Endothelial cell of umbilical vein (primary cell): ENCODE results near the gene CHAC1. TPM values are rescaled to one million over a fixed set of nuclear protein-coding genes. Genes with fewer than 3 reads are reported as not detected.

ENCODE experiments used
- BruUV-seq: library from RNA; stranded (reverse); fragments of 400-500 nt; replicated peaks from 2 replicates; lab custom pipeline; 2021; lab: Mats Ljungman, UMichigan
- CTCF ChIA-PET: fragments of 300-600, 350-600 bp; sonication (Branson Sonifier 250); formaldehyde crosslinking; loops from one replicate; lab custom pipeline; 2021; ENCODE audit warnings: antibody characterized with exemption, inconsistent platforms; lab: Charles Lee
- POLR2A ChIA-PET: fragments of 300-600, 350-600 bp; sonication (Branson Sonifier 250); formaldehyde crosslinking; loops from one replicate; lab custom pipeline; 2021; ENCODE audit warnings: antibody characterized with exemption, inconsistent platforms; lab: Charles Lee
- DNase-seq: peaks from one replicate; pipeline ENCODE4 v3.0.0-alpha.2; 2011; ENCODE audit warnings: low read depth, low spot score
- FAIRE-seq: peaks from 2 replicates; lab custom pipeline; 2011; peaks lifted over from hg19 to GRCh38; lab: Jason Lieb, UNC
- H2AFZ ChIP-seq: 2 replicates; pipeline ENCODE4 v1.6.0; 2012; ENCODE audit warnings: low read depth, low read length, control low read depth, inconsistent platforms
- H3K27ac ChIP-seq: 2 replicates; pipeline ENCODE4 v1.5.1; 2011; ENCODE audit warnings: low read depth, mild to moderate bottlenecking, control low read depth, low read length, moderate library complexity; ENCODE audit not compliant: insufficient read depth
- H3K27me3 ChIP-seq, 2 experiments: 2 replicates each; pipeline versions ENCODE4 v1.6.0 to v1.6.1; 2011; ENCODE audit warnings: low read length in 2 of 2, mixed read lengths in 1 of 2; ENCODE audit not compliant: control insufficient read depth in 2 of 2, insufficient read depth in 2 of 2
- H3K36me3 ChIP-seq, 2 experiments: 2 replicates in 1 of 2; 3 replicates in 1 of 2; pipeline ENCODE4 v1.5.1; 2011; ENCODE audit warnings: low read length in 2 of 2, mild to moderate bottlenecking in 1 of 2, moderate library complexity in 1 of 2; ENCODE audit not compliant: control insufficient read depth in 2 of 2, insufficient read depth in 2 of 2; ENCODE audit errors: extremely low read depth in 1 of 2
- H3K4me1 ChIP-seq: 3 replicates; pipeline ENCODE4 v1.5.1; 2011; ENCODE audit warnings: mild to moderate bottlenecking, low read length; ENCODE audit not compliant: control insufficient read depth, insufficient read depth; ENCODE audit errors: extremely low read depth
- H3K4me2 ChIP-seq: 2 replicates; pipeline ENCODE4 v1.6.1; 2011; ENCODE audit warnings: low read length, control low read depth, mixed read lengths; ENCODE audit not compliant: insufficient read depth
- H3K4me3 ChIP-seq, 3 experiments: fragments of 200-600 bp in 1 of 3; sonication (generic), shearing (Covaris generic) in 1 of 3; replicated peaks in 1 of 3; 2 replicates each; pipeline ENCODE4 v1.5.1; 2011 to 2016; ENCODE audit warnings: control low read depth in 3 of 3, low read length in 3 of 3, mild to moderate bottlenecking in 2 of 3, inconsistent platforms in 1 of 3, low read depth in 1 of 3, moderate library complexity in 1 of 3; ENCODE audit not compliant: insufficient read depth in 1 of 3
- H3K79me2 ChIP-seq: 2 replicates; pipeline ENCODE4 v1.6.0; 2012; ENCODE audit warnings: low read length, inconsistent platforms; ENCODE audit not compliant: control insufficient read depth, insufficient read depth
- H3K9ac ChIP-seq: replicated peaks from 2 replicates; pipeline ENCODE3; 2011; ENCODE audit warnings: low read length, control low read depth; ENCODE audit not compliant: insufficient read depth; ENCODE audit errors: extremely low read depth
- H3K9me1 ChIP-seq: replicated peaks from 3 replicates; pipeline ENCODE4 v1.6.0; 2011; ENCODE audit warnings: mild to moderate bottlenecking, low read length; ENCODE audit not compliant: control insufficient read depth, insufficient read depth; ENCODE audit errors: extremely low read depth
- H3K9me3 ChIP-seq: replicated peaks from 2 replicates; pipeline ENCODE4 v1.5.1; 2012; ENCODE audit warnings: low read length, inconsistent platforms; ENCODE audit not compliant: control insufficient read depth, insufficient read depth
- H4K20me1 ChIP-seq: replicated peaks from 2 replicates; pipeline ENCODE3; 2011; ENCODE audit warnings: mild to moderate bottlenecking, low read length; ENCODE audit not compliant: control insufficient read depth, insufficient read depth; ENCODE audit errors: extremely low read depth
- EZH2 ChIP-seq: IDR thresholded peaks from 2 replicates; pipeline ENCODE4 v1.6.1; 2012; ENCODE audit warnings: borderline replicate concordance, low read depth, mild to moderate bottlenecking, moderate library complexity, low read length, inconsistent platforms; ENCODE audit not compliant: severe bottlenecking
- FOS ChIP-seq: IDR thresholded peaks from 2 replicates; pipeline ENCODE4 v1.6.1; 2011; ENCODE audit warnings: mild to moderate bottlenecking, low read length, moderate library complexity, borderline replicate concordance; ENCODE audit not compliant: insufficient read depth
- GATA2 ChIP-seq: IDR thresholded peaks from 2 replicates; pipeline ENCODE4 v1.7.0; 2011; ENCODE audit warnings: low read depth, mild to moderate bottlenecking, moderate library complexity, mixed read lengths, low read length; ENCODE audit not compliant: insufficient read length, insufficient read depth
- JUN ChIP-seq: IDR thresholded peaks from 2 replicates; pipeline ENCODE4 v1.6.1; 2011; ENCODE audit warnings: borderline replicate concordance, low read depth; ENCODE audit not compliant: insufficient read length, insufficient read depth
- MYC ChIP-seq: IDR thresholded peaks from one replicate; pipeline ENCODE4 v1.6.1; 2011; ENCODE audit warnings: mild to moderate bottlenecking, low read depth, low read length
- POLR2A ChIP-seq: IDR thresholded peaks from 2 replicates; pipeline ENCODE4 v1.6.1; 2012; ENCODE audit warnings: low read depth, mild to moderate bottlenecking, control low read depth, low read length
- POLR2AphosphoS5 ChIP-seq: IDR thresholded peaks from 2 replicates; pipeline ENCODE4 v1.6.1; 2012; ENCODE audit warnings: low read depth, mild to moderate bottlenecking, control low read depth, low read length, moderate library complexity; ENCODE audit not compliant: insufficient read depth
- dilution Hi-C: fragments of 300-500 bp; cut with MboI; formaldehyde crosslinking; loops from one replicate; pipeline ENCODE4 v1.15.0; 2019; ENCODE audit warnings: low sequenced_read_pairs; ENCODE audit not compliant: extremely low pct_ligation_motif_present
- intact Hi-C: fragments of 100-400 bp; cut with micrococcal nuclease; formaldehyde crosslinking; loops from one replicate; pipeline ENCODE4 v1.10.0; 2022
- polyA plus RNA-seq, 4 experiments: library from polyadenylated mRNA; depleted of rRNA in 3 of 4; stranded (reverse) in 3 of 4; unstranded in 1 of 4; fragments of >200 nt; gene quantifications; 2 replicates each; pipeline versions ENCODE4 v1.2.1 to v1.2.3, GENCODE V29; 2011 to 2012; ENCODE audit warnings: missing spikeins in 1 of 4
- total RNA-seq: library from RNA; stranded (reverse); gene quantifications from 2 replicates; pipeline ENCODE4 v1.2.3, GENCODE V29; 2021
- TF ChIP-seq, protein P1 (sequence below), 2 donors: IDR thresholded peaks; 1 replicate in 1 of 2; 2 replicates in 1 of 2; pipeline ENCODE4 v1.5.1; 2011; ENCODE audit warnings: low read length in 2 of 2, mild to moderate bottlenecking in 2 of 2, moderate library complexity in 2 of 2, control low read depth in 1 of 2, inconsistent platforms in 1 of 2, low read depth in 1 of 2; ENCODE audit not compliant: insufficient read depth in 1 of 2; ENCODE audit errors: extremely low read depth in 1 of 2
- TF ChIP-seq, protein P2 (sequence below): IDR thresholded peaks from 2 replicates; pipeline ENCODE4 v1.6.1; 2011; ENCODE audit not compliant: insufficient read depth, insufficient read length

CHAC1 gene
- total and polyA plus RNA-seq, 2 donors (not counting 3 experiments of a cell fraction or from before 2014, with no cell fraction given), result 4.6 to 25.7 TPM

DNA sequence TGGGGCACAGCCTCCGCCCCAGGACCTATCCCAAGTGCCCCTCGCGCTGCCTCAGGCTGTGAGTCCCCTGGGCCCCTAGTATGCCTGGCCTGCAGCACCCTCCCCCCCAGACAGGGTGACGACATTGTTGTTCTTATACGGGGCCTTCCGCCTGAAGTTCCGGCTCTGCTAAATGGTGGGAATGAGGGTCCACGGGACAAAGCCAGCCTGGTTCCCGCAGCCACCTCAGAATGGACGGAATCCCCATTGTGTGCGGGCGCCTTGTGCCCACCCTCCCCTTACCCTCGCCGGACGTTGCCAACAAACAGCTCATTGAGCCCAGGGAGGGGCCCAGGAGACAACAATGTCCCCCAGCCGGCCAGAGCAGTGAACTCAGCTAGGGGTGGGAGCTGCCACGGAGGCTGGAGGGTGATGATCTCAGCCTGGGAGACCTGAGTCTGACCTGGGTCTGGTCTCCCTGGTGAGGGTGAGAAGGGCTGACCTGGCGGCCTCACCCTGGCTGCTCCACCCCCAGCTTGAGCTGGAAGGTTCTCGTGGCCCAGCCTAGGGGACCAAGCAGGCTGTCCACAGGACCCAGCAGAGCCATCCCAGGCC, 34.4 kb upstream of the CHAC1 start:
- DNase-seq (peak; percentile 68), FAIRE-seq (peak; percentile 71)
- Histone ChIP-seq H3K9ac (peak overlapping the region; percentile 81), H3K4me2 (peak overlapping the region; percentile 14), H3K4me3 (no peak overlapping the region), H3K9me3 (no peaks in the 10 kb centered on the region), H3K36me3 (no peaks in the 10 kb centered on the region), H3K4me1 (peaks cover 46% of the 10 kb centered on the region), H3K79me2 (no peaks in the 10 kb centered on the region), H3K27me3 (no peaks in the 10 kb centered on the region), H3K9me1 (no peaks in the 10 kb centered on the region), H3K27ac (peak overlapping the region; percentile 95), H2AFZ (peak overlapping the region; percentile 74), H4K20me1 (no peaks in the 10 kb centered on the region)
- dilution Hi-C loops (no loop called here), intact Hi-C loops (loop anchor here (1.0 kb wide), 3 partner anchors 10 to 22 kb away; partner anchors contain the start of gene DLL4)
- no TSS peak for BruUV-seq
- TF ChIP-seq GATA2, result no peak
- TF ChIP-seq, protein P1, sequence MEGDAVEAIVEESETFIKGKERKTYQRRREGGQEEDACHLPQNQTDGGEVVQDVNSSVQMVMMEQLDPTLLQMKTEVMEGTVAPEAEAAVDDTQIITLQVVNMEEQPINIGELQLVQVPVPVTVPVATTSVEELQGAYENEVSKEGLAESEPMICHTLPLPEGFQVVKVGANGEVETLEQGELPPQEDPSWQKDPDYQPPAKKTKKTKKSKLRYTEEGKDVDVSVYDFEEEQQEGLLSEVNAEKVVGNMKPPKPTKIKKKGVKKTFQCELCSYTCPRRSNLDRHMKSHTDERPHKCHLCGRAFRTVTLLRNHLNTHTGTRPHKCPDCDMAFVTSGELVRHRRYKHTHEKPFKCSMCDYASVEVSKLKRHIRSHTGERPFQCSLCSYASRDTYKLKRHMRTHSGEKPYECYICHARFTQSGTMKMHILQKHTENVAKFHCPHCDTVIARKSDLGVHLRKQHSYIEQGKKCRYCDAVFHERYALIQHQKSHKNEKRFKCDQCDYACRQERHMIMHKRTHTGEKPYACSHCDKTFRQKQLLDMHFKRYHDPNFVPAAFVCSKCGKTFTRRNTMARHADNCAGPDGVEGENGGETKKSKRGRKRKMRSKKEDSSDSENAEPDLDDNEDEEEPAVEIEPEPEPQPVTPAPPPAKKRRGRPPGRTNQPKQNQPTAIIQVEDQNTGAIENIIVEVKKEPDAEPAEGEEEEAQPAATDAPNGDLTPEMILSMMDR (IDR thresholded peaks at IDR 0.05; ENCODE audit: extremely low read depth in 1 of 2, insufficient read depth in 1 of 2, low read depth in 1 of 2, low read length in 2 of 2), result no peak
- TF ChIP-seq, protein P2, sequence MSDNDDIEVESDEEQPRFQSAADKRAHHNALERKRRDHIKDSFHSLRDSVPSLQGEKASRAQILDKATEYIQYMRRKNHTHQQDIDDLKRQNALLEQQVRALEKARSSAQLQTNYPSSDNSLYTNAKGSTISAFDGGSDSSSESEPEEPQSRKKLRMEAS, result no peak
- peak; percentile 6 for TF ChIP-seq POLR2AphosphoS5
- TF ChIP-seq JUN, result peak; percentile 44
- no peak for TF ChIP-seq FOS
- TF ChIP-seq POLR2A, result no peak
- no peak for TF ChIP-seq MYC
- TF ChIP-seq EZH2, result no peak
- ChIA-PET CTCF (interaction anchor here (0.9 to 6.5 kb wide), 10 partner anchors 9 to 100 kb away, joined by 3 to 100 read pairs (median 5); partner anchors contain the start of gene DLL4), POLR2A (interaction anchor here (0.9 to 3.1 kb wide), 3 partner anchors 10 to 12 kb away, joined by 3 to 14 read pairs (median 4); partner anchors contain the start of gene DLL4)
